Measurements from ENCODE around the gene UTS2R. TPM values are rescaled to one million over a fixed set of nuclear protein-coding genes. Genes with fewer than 3 reads are reported as not detected.

UTS2R gene
- 0.22 TPM in 2 replicates for total RNA-seq
- long read RNA-seq = 0 reads

DNA sequence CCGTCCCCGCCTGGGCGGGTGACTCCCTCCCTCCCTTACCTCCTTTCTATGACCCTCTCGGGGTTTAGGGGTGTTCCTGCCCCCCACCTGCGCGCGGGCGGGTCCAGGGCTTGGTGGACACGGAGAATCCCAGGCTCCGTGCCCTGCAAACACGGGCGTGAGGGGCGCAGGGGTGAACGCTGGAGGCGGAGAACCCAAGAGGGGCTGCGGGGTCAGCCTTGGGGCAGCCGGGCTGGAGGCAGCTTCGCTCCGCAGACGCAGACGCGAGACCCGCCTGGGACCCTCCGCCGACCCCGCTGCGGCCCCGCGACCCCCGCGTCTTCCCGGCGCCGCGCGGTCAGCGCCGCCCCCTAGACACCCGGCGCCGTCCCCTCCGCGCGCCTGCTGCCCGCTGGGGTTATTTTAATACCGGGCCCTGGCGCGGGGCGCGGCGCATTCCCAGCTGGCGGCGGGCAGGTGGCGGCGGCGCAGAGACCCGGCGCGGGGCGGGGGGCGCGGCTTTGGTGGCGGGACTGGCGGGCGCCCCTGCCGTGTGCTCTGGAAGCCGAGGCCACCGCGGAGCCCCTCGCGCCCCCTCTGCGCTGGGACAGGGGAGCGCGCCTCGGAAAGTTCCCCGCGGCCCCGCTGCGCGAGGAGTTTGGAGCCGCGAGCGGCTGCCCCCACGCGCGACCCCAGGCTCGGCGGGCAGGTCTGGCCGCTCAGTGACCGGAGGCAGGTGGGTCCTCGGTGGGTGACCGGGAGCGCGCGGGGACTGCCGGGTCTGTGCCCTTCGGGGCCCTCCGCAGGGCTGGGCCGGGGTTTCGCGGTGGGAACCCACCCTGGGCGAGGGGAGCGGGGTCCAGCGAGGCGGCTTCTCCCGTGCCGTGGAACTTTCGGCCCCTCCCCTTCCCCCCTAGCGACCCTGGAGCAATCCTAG lies at the start of gene UTS2R:
Gene UTS2R (plus strand): TSS at position 433 of the 916 bp plus-strand sequence. CDS start 2,560 bp downstream, outside the sequence.
- no peaks in the 10 kb centered on the region for H3K9me3 Mint-ChIP-seq (ENCODE audit: low read depth)
- TF ChIP-seq, protein P1, sequence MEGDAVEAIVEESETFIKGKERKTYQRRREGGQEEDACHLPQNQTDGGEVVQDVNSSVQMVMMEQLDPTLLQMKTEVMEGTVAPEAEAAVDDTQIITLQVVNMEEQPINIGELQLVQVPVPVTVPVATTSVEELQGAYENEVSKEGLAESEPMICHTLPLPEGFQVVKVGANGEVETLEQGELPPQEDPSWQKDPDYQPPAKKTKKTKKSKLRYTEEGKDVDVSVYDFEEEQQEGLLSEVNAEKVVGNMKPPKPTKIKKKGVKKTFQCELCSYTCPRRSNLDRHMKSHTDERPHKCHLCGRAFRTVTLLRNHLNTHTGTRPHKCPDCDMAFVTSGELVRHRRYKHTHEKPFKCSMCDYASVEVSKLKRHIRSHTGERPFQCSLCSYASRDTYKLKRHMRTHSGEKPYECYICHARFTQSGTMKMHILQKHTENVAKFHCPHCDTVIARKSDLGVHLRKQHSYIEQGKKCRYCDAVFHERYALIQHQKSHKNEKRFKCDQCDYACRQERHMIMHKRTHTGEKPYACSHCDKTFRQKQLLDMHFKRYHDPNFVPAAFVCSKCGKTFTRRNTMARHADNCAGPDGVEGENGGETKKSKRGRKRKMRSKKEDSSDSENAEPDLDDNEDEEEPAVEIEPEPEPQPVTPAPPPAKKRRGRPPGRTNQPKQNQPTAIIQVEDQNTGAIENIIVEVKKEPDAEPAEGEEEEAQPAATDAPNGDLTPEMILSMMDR (IDR thresholded peaks at IDR 0.05; ENCODE audit: unreplicated experiment) = no peak
- H3K36me3 Mint-ChIP-seq (ENCODE audit: insufficient read depth) = no peaks in the 10 kb centered on the region
- peak within 1 kb of the TSS; percentile 60 for H3K4me3 Mint-ChIP-seq (ENCODE audit: low read depth)
- peaks cover 10% of the 10 kb centered on the region for H3K4me1 Mint-ChIP-seq (ENCODE audit: low read depth)
- no peak for DNase-seq (ENCODE audit: low spot score, unreplicated experiment)
- H3K27me3 Mint-ChIP-seq = peaks cover 32% of the 10 kb centered on the region
- no peak within 1 kb of the TSS for H3K27ac Mint-ChIP-seq

DNA sequence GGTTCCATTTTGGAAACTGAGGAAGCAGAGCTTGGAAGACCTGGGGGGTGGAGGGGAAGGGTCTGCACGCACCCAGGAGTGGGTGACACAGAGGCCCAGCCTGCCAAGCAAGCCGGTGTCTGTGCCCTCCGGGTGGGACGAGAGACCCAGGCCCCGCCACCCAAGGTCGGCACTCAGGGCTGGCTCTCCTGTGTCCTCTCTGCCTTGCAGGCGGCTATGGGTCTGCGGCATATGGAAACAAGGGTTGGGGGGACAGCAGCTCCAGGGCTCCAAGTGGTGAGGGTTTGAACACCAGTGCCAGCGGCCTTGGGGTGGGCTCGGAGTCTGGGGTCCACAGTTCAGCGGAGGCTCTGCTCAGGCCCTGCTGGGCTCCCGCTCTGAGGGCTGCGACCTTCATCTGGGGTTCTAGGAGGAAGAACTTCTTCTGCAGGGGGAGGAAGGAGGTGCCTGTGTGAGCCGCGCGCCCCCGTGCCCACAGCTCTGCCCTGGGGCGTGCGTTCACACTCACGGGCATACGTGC lies 49.6 kb upstream of the UTS2R start:
- TF ChIP-seq, protein P1 (IDR thresholded peaks at IDR 0.05; ENCODE audit: unreplicated experiment) = no peak
- Mint-ChIP-seq H3K36me3 (ENCODE audit: insufficient read depth) (no peaks in the 10 kb centered on the region), H3K27ac (no peak overlapping the region), H3K9me3 (ENCODE audit: low read depth) (no peaks in the 10 kb centered on the region), H3K4me1 (ENCODE audit: low read depth) (no peaks in the 10 kb centered on the region), H3K27me3 (peaks cover 3% of the 10 kb centered on the region), H3K4me3 (ENCODE audit: low read depth) (no peak overlapping the region)
- DNase-seq (ENCODE audit: low spot score, unreplicated experiment) = no peak

DNA sequence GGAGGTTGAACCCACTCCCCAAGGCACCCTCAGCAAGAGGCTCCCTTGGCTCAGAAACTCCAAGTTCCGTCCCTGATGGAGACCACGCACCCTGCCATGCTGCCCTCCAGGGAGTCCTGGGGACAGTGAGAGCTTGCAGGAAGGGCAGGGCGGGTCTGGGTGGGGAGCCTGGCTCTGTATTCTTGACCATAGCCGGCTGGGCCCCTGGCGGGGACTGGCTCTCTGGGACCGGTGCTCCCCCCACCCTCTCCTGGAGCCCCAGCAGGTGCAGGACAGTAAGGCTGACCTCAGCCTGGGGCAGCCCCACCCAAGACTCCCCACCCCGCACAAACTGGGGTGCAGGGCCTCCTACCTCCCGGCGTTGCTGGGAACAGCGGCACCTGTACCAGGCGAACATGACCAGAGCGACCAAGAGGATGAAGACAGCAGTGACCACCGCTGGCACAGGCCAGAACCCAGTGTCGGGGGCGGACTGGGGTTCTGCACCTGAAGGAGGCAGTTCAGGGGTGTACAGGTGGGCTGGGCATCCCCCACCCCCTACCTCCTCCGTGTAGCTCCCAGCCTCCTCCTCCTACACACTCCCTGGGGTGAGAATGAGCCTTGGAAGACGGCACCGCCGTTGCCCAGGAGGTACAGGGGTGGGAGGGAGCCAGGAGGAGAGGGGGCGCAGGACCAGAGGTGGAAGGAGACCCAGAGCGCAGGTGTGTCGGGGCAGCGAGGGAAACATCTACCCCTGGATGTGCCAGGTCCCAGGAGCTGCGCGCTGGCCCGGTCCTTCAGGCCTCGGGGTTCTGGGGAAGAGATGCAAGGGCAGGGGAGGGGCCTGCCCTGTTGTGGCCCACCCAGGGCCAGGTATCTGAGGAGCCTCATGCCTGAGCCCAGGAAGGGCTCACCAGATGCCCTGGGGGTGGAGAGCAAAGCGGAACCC lies 48.8 kb upstream of the UTS2R start:
- Mint-ChIP-seq H3K27ac (no peak overlapping the region), H3K36me3 (ENCODE audit: insufficient read depth) (no peaks in the 10 kb centered on the region), H3K4me3 (ENCODE audit: low read depth) (no peak overlapping the region), H3K4me1 (ENCODE audit: low read depth) (no peaks in the 10 kb centered on the region), H3K9me3 (ENCODE audit: low read depth) (no peaks in the 10 kb centered on the region), H3K27me3 (peaks cover 7% of the 10 kb centered on the region)
- no peak for DNase-seq (ENCODE audit: low spot score, unreplicated experiment)
- TF ChIP-seq, protein P1 (IDR thresholded peaks at IDR 0.05; ENCODE audit: unreplicated experiment) = no peak

DNA sequence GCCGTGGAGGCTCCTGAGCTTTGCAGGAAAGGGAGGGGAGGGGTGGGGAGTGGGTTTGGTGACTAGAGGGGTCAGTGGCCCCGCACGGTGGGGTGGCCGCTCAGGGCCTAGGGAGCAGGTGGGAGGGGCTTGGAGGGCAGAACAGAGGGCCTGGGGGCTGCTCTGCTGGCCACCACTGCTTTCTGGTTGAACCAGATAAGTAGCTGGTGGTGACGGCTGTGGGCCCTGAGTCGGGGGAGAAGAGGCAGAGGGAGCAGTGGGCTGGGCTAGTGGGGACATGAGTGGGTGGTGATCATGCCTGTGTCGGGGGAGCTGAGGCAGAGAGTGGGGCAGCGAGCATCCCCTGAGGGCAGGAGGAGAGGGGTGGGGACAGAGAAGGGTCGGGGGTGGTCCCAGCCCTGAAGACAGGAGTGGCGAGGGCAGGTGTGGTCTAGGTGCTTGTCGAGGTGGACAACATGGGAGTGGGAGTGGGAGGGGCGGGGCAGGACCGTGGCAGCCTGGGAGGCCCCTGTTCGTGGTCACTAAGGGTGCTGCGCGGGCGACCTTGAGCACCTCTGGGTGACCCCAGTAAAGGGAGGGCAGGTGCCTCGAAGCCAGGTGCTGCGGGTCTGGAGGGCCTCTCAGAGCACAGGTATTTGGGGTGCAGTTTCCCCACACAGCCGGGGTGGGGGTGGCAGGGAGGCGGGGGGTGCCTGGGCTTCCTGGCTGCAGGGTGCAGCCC lies 47.9 kb upstream of the UTS2R start:
- Mint-ChIP-seq H3K27me3 (peaks cover 7% of the 10 kb centered on the region), H3K36me3 (ENCODE audit: insufficient read depth) (no peaks in the 10 kb centered on the region), H3K4me1 (ENCODE audit: low read depth) (peaks cover 1% of the 10 kb centered on the region), H3K4me3 (ENCODE audit: low read depth) (no peak overlapping the region), H3K27ac (no peak overlapping the region), H3K9me3 (ENCODE audit: low read depth) (no peaks in the 10 kb centered on the region)
- DNase-seq (ENCODE audit: low spot score, unreplicated experiment) = no peak
- TF ChIP-seq, protein P1 (IDR thresholded peaks at IDR 0.05; ENCODE audit: unreplicated experiment) = no peak

All from progenitor cell of endocrine pancreas (in vitro differentiated cells).